Measurements from ENCODE around the gene SMIM24. TPM values are rescaled to one million over a fixed set of nuclear protein-coding genes. Genes with fewer than 3 reads are reported as not detected.
"Not testable (repeated sequence)": the region's sequence is repeated elsewhere in the genome, so short reads cannot be mapped to it uniquely, and the experiment has no call there.

SMIM24 gene
- total RNA-seq, result under 1 TPM in 2 of 3 donors, not detected in 1; 0.33 to 0.42 TPM
- total RNA-seq (2013), result 1.1 TPM

DNA sequence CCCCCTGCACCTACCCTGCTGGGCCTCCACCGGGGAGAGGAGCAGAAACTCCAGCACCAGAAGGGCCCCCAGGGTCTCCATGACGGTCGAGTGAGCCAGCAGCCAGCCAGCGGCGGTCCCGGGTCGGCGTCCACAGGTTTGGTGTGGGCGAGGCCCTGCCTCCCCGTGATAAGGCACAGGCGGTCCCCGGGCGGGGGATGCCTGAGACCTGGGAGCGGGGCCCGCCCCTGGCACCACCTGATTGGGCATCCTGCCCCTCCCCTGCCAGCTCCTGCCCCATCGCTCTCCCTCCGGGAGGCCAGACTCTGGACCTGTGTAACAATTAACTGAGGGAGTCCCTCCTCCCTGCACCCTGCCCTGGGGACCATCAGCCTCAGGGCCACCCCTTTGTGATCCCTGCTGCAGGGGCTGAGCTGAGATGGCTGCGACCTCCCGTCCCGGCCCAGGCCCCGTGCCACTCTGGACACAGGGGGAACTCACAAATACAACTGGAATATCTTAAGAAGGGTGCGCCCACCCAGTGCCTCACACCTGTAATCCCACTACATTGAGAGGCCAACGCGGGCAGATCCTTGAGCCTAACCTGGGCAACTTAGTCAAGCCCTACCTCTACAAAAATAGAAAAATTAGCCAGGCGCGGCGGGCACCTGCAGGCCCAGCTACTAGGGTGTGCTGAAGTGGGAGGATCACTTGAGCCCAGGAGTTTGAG is at the start of gene SMIM24:
TSS of gene SMIM24 (minus strand) at position 143 of the 709 bp plus-strand sequence. CDS start at position 81, 62 bp downstream.
- Histone ChIP-seq H3K36me3 (ENCODE audit: control insufficient read depth, insufficient read depth, low read length) (no peaks in the 10 kb centered on the region), H3K27ac (ENCODE audit: low read length) (no peak within 1 kb of the TSS), H3K4me3 (ENCODE audit: low read length) (no peak within 1 kb of the TSS), H3K27me3 (ENCODE audit: control insufficient read depth, insufficient read depth, low read length) (no peaks in the 10 kb centered on the region), H3K9me3 (ENCODE audit: control insufficient read depth, insufficient read depth, low read length) (no peaks in the 10 kb centered on the region), H3K4me1 (ENCODE audit: control insufficient read depth, insufficient read depth, low read length) (peaks cover 25% of the 10 kb centered on the region)
- Mint-ChIP-seq H3K27ac (peak within 1 kb of the TSS in 1 of 2 donors; percentile 64), H3K4me1 (peaks cover 13 to 29% of the 10 kb centered on the region in 2 donors), H3K27me3 (ENCODE audit: low read depth in 2 of 2) (no peaks in the 10 kb centered on the region), H3K9me3 (no peaks in the 10 kb centered on the region), H3K4me3 (peak within 1 kb of the TSS; percentile 87), H3K36me3 (no peaks in the 10 kb centered on the region)
- no peak for TF ChIP-seq CTCF (IDR thresholded peaks at IDR 0.05)
- ATAC-seq, result no peak
- DNase-seq, result no peak
- intact Hi-C loops (cut with micrococcal nuclease), result no loop called here
- WGBS (ENCODE audit: insufficient coverage), result 76% methylated on average over 27 of the region's 27 CpGs

DNA sequence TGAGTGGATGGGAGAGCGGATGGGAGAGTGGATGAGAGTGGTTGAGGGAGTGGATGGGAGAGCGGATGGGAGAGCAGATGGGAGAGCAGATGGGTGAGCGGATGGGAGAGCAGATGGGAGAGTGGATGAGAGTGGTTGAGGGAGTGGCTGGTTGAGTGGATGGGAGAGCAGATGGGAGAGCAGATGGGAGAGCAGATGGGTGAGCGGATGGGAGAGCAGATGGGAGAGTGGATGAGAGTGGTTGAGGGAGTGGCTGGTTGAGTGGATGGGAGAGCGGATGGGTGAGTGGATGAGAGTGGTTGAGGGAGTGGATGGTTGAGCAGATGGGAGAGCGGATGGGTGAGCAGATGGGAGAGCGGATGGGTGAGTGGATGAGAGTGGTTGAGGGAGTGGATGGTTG is 49.0 kb upstream of the SMIM24 start:
- H3K4me1 ChIP-seq (ENCODE audit: control insufficient read depth, insufficient read depth, low read length); H3K9me3 Mint-ChIP-seq; H3K27ac ChIP-seq (ENCODE audit: low read length); intact Hi-C loops (cut with micrococcal nuclease); H3K27me3 ChIP-seq (ENCODE audit: control insufficient read depth, insufficient read depth, low read length); H3K4me1 Mint-ChIP-seq; DNase-seq; H3K27ac Mint-ChIP-seq; ATAC-seq; H3K4me3 ChIP-seq (ENCODE audit: low read length); H3K4me3 Mint-ChIP-seq; H3K9me3 ChIP-seq (ENCODE audit: control insufficient read depth, insufficient read depth, low read length); H3K27me3 Mint-ChIP-seq (ENCODE audit: low read depth in 2 of 2); H3K36me3 Mint-ChIP-seq: not testable (repeated sequence)
- 98% methylated on average over 7 of the region's 7 CpGs for WGBS (ENCODE audit: insufficient coverage)
- H3K36me3 ChIP-seq (ENCODE audit: control insufficient read depth, insufficient read depth, low read length), result peaks cover 57% of the 10 kb centered on the region

GRCh38 chr19:3528539-3529211 is 48.4 kb upstream of the SMIM24 start:
- H3K27me3 Mint-ChIP-seq (ENCODE audit: low read depth in 2 of 2), result no peaks in the 10 kb centered on the region
- Histone ChIP-seq H3K4me3 (ENCODE audit: low read length) (no peak overlapping the region), H3K9me3 (ENCODE audit: control insufficient read depth, insufficient read depth, low read length) (no peaks in the 10 kb centered on the region), H3K36me3 (ENCODE audit: control insufficient read depth, insufficient read depth, low read length) (peaks cover 61% of the 10 kb centered on the region), H3K4me1 (ENCODE audit: control insufficient read depth, insufficient read depth, low read length) (no peaks in the 10 kb centered on the region), H3K27ac (ENCODE audit: low read length) (no peak overlapping the region), H3K27me3 (ENCODE audit: control insufficient read depth, insufficient read depth, low read length) (no peaks in the 10 kb centered on the region)
- intact Hi-C loops (cut with micrococcal nuclease), result no loop called here
- peaks cover 0 to 4% of the 10 kb centered on the region in 2 donors for H3K4me1 Mint-ChIP-seq
- H3K36me3 Mint-ChIP-seq, result no peaks in the 10 kb centered on the region
- 99% methylated on average over 20 of the region's 20 CpGs for WGBS (ENCODE audit: insufficient coverage)
- ATAC-seq (no peak), DNase-seq (no peak)
- H3K27ac Mint-ChIP-seq, result no peak overlapping the region
- H3K4me3 Mint-ChIP-seq, result no peak overlapping the region
- TF ChIP-seq CTCF (IDR thresholded peaks at IDR 0.05), result no peak
- no peaks in the 10 kb centered on the region for H3K9me3 Mint-ChIP-seq

DNA sequence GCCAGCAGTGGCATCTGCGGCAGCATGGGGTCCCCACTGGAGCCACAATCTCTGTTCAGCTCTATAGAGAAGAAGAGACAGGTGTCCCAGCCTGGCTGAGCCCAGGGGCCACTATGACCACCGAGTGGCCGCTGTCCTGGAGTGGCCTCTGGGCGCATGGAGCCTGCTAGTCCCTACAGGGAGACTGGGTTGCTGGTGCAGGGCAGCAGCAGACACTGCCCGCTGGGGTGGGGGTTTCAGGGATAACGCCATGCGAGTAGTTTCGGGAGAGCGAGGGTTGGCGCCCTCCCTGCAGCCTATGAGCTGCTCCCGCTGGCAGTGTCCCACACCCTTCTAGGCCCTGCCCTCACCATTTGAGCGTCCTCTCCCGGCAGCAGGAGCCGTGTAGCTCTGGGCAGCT is 47.8 kb upstream of the SMIM24 start:
- DNase-seq (no peak), ATAC-seq (no peak)
- H3K36me3 Mint-ChIP-seq, result no peaks in the 10 kb centered on the region
- H3K27me3 Mint-ChIP-seq (ENCODE audit: low read depth in 2 of 2), result no peaks in the 10 kb centered on the region
- no peak for TF ChIP-seq CTCF (IDR thresholded peaks at IDR 0.05)
- 99% methylated on average over 14 of the region's 14 CpGs for WGBS (ENCODE audit: insufficient coverage)
- H3K4me3 Mint-ChIP-seq, result no peak overlapping the region
- no peaks in the 10 kb centered on the region for H3K9me3 ChIP-seq (ENCODE audit: control insufficient read depth, insufficient read depth, low read length)
- no peak overlapping the region for H3K27ac Mint-ChIP-seq
- H3K27ac ChIP-seq (ENCODE audit: low read length), result no peak overlapping the region
- no peak overlapping the region for H3K4me3 ChIP-seq (ENCODE audit: low read length)
- peaks cover 0 to 4% of the 10 kb centered on the region in 2 donors for H3K4me1 Mint-ChIP-seq
- no peaks in the 10 kb centered on the region for H3K9me3 Mint-ChIP-seq
- no peaks in the 10 kb centered on the region for H3K4me1 ChIP-seq (ENCODE audit: control insufficient read depth, insufficient read depth, low read length)
- intact Hi-C loops (cut with micrococcal nuclease), result no loop called here
- H3K36me3 ChIP-seq (ENCODE audit: control insufficient read depth, insufficient read depth, low read length), result peaks cover 61% of the 10 kb centered on the region
- no peaks in the 10 kb centered on the region for H3K27me3 ChIP-seq (ENCODE audit: control insufficient read depth, insufficient read depth, low read length)
